ENCODE data around the gene JAGN1. TPM values are rescaled to one million over a fixed set of nuclear protein-coding genes. Genes with fewer than 3 reads are reported as not detected.

JAGN1 gene
- total RNA-seq, 1 experiment from 2014 or later, result 19.9 TPM

- H3K36me3 ChIP-seq (ENCODE audit: control insufficient read depth, insufficient read depth, low read length), result no peaks in the 10 kb centered on the region
- peaks cover 19% of the 10 kb centered on the region for H3K4me1 ChIP-seq (ENCODE audit: control insufficient read depth, insufficient read depth, low read length)
- H3K27me3 ChIP-seq (ENCODE audit: control insufficient read depth, insufficient read depth, low read length), result no peaks in the 10 kb centered on the region
- intact Hi-C loops (cut with micrococcal nuclease; ENCODE audit: unreplicated experiment), result no loop called here
- in situ Hi-C loops (cut with HindIII; ENCODE audit: low pct_unique_long_range_greater_than_20kb, low sequenced_read_pairs), result no loop called here
- H3K9me3 ChIP-seq (ENCODE audit: control insufficient read depth, insufficient read depth, low read depth, low read length), result no peaks in the 10 kb centered on the region
- DNase-seq (ENCODE audit: low read depth, low spot score) (no peak), ATAC-seq (no peak)
- CTCF ChIA-PET, result no interaction called here
- no peak overlapping the region for H3K4me3 ChIP-seq (ENCODE audit: low read depth in 2 of 2, low read length in 2 of 2)
- BruUV-seq (replicated peaks), result no TSS peak
- H3K27ac ChIP-seq (ENCODE audit: low read length), result no peak overlapping the region
- TF ChIP-seq TCF7L2 (IDR thresholded peaks at IDR 0.05; ENCODE audit: low read depth, low read length), result no peak
- no peak for TF ChIP-seq SIN3A (IDR thresholded peaks at IDR 0.05; ENCODE audit: borderline replicate concordance, insufficient read depth, low read depth, low read length)
- no peak for TF ChIP-seq CTCF (IDR thresholded peaks at IDR 0.05)
- TF ChIP-seq, protein P1, sequence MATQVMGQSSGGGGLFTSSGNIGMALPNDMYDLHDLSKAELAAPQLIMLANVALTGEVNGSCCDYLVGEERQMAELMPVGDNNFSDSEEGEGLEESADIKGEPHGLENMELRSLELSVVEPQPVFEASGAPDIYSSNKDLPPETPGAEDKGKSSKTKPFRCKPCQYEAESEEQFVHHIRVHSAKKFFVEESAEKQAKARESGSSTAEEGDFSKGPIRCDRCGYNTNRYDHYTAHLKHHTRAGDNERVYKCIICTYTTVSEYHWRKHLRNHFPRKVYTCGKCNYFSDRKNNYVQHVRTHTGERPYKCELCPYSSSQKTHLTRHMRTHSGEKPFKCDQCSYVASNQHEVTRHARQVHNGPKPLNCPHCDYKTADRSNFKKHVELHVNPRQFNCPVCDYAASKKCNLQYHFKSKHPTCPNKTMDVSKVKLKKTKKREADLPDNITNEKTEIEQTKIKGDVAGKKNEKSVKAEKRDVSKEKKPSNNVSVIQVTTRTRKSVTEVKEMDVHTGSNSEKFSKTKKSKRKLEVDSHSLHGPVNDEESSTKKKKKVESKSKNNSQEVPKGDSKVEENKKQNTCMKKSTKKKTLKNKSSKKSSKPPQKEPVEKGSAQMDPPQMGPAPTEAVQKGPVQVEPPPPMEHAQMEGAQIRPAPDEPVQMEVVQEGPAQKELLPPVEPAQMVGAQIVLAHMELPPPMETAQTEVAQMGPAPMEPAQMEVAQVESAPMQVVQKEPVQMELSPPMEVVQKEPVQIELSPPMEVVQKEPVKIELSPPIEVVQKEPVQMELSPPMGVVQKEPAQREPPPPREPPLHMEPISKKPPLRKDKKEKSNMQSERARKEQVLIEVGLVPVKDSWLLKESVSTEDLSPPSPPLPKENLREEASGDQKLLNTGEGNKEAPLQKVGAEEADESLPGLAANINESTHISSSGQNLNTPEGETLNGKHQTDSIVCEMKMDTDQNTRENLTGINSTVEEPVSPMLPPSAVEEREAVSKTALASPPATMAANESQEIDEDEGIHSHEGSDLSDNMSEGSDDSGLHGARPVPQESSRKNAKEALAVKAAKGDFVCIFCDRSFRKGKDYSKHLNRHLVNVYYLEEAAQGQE (IDR thresholded peaks at IDR 0.05; ENCODE audit: insufficient read depth in 1 of 2, low read depth in 2 of 2, low read length in 1 of 2), result no peak
- no peak for TF ChIP-seq POLR2AphosphoS5 (IDR thresholded peaks at IDR 0.05; ENCODE audit: low read depth, low read length)
- POLR2A ChIA-PET, result interaction anchor here (0.6 kb wide), 1 partner anchor 20 kb away, joined by 3 read pairs; no protein-coding TSS in a partner anchor
These were observed 21.5 kb downstream of the JAGN1 start for GRCh38 chr3:9911863-9912262.

GRCh38 chr3:9912294-9912935 is 22.0 kb downstream of the JAGN1 start:
- CTCF ChIA-PET, result interaction anchor here (0.6 kb wide), 1 partner anchor 53 kb away, joined by 3 read pairs; no protein-coding TSS in a partner anchor

More at GRCh38 chr3:9912294-9912935, 22.0 kb downstream of the JAGN1 start:
- POLR2A ChIA-PET, result interaction anchor here (0.6 kb wide), 1 partner anchor 19 kb away, joined by 3 read pairs; no protein-coding TSS in a partner anchor
- DNase-seq (ENCODE audit: low read depth, low spot score) (no peak), ATAC-seq (no peak)
- no TSS peak for BruUV-seq (replicated peaks)
- intact Hi-C loops (cut with micrococcal nuclease; ENCODE audit: unreplicated experiment), result no loop called here
- Histone ChIP-seq H3K4me3 (ENCODE audit: low read depth in 2 of 2, low read length in 2 of 2) (no peak overlapping the region), H3K27ac (ENCODE audit: low read length) (no peak overlapping the region), H3K9me3 (ENCODE audit: control insufficient read depth, insufficient read depth, low read depth, low read length) (no peaks in the 10 kb centered on the region), H3K4me1 (ENCODE audit: control insufficient read depth, insufficient read depth, low read length) (peaks cover 22% of the 10 kb centered on the region), H3K36me3 (ENCODE audit: control insufficient read depth, insufficient read depth, low read length) (no peaks in the 10 kb centered on the region), H3K27me3 (ENCODE audit: control insufficient read depth, insufficient read depth, low read length) (no peaks in the 10 kb centered on the region)
- in situ Hi-C loops (cut with HindIII; ENCODE audit: low pct_unique_long_range_greater_than_20kb, low sequenced_read_pairs), result no loop called here
- TF ChIP-seq, protein P1 (IDR thresholded peaks at IDR 0.05; ENCODE audit: insufficient read depth in 1 of 2, low read depth in 2 of 2, low read length in 1 of 2), result no peak
- TF ChIP-seq POLR2AphosphoS5 (IDR thresholded peaks at IDR 0.05; ENCODE audit: low read depth, low read length), result no peak
- no peak for TF ChIP-seq TCF7L2 (IDR thresholded peaks at IDR 0.05; ENCODE audit: low read depth, low read length)
- TF ChIP-seq SIN3A (IDR thresholded peaks at IDR 0.05; ENCODE audit: borderline replicate concordance, insufficient read depth, low read depth, low read length), result no peak
- no peak for TF ChIP-seq CTCF (IDR thresholded peaks at IDR 0.05)
